Nephron progenitor cell (in vitro differentiated cells): ENCODE results near the gene PHF5A.

Source experiments
- DNase-seq: peaks from one replicate; pipeline ENCODE4 v3.0.0; 2021
- H3K27ac Mint-ChIP-seq: 2 replicates; pipeline ENCODE4 v1.8.0; 2021; ENCODE audit warnings: mild to moderate bottlenecking, moderate library complexity, mixed read lengths
- H3K27me3 Mint-ChIP-seq: 2 replicates; pipeline ENCODE4 v1.8.0; 2021; ENCODE audit warnings: mild to moderate bottlenecking, low read depth, mixed read lengths; ENCODE audit not compliant: poor library complexity
- H3K36me3 Mint-ChIP-seq: 2 replicates; pipeline ENCODE4 v1.8.0; 2021; ENCODE audit warnings: low read depth, mixed read lengths
- H3K4me1 Mint-ChIP-seq: 2 replicates; pipeline ENCODE4 v1.8.0; 2021; ENCODE audit warnings: mixed read lengths
- H3K4me3 Mint-ChIP-seq: 2 replicates; pipeline ENCODE4 v1.8.0; 2021; ENCODE audit warnings: mild to moderate bottlenecking, moderate library complexity, mixed read lengths
- H3K9me3 Mint-ChIP-seq: 2 replicates; pipeline ENCODE4 v1.8.0; 2021; ENCODE audit warnings: mild to moderate bottlenecking, moderate library complexity, mixed read lengths
- CTCF ChIP-seq: fragments of 200-600 bp; sonication (generic); IDR thresholded peaks from 2 replicates; pipeline ENCODE4 v1.5.0; 2021; ENCODE audit warnings: antibody characterized with exemption

The PHF5A gene

GRCh38 chr22:41512421-41513194, 44.1 kb upstream of the PHF5A start:
- peaks cover 26% of the 10 kb centered on the region for H3K36me3 Mint-ChIP-seq
- H3K4me3 Mint-ChIP-seq: peak overlapping the region; percentile 67
- H3K27ac Mint-ChIP-seq: peak overlapping the region; percentile 96
- H3K4me1 Mint-ChIP-seq: peaks cover 43% of the 10 kb centered on the region
- H3K9me3 Mint-ChIP-seq: no peaks in the 10 kb centered on the region
- TF ChIP-seq CTCF: no peak
- H3K27me3 Mint-ChIP-seq: peaks cover under 1% of the 10 kb centered on the region
- peak; percentile 75 for DNase-seq

- Mint-ChIP-seq H3K27me3 (peaks cover 3% of the 10 kb centered on the region), H3K4me3 (no peak overlapping the region), H3K9me3 (no peaks in the 10 kb centered on the region), H3K27ac (peak overlapping the region; percentile 92), H3K36me3 (peaks cover 26% of the 10 kb centered on the region), H3K4me1 (peaks cover 43% of the 10 kb centered on the region)
- no peak for TF ChIP-seq CTCF
- no peak for DNase-seq
Observed at GRCh38 chr22:41511521-41511968, 43.1 kb upstream of the PHF5A start.

GRCh38 chr22:41508770-41509170, 40.3 kb upstream of the PHF5A start:
- no peaks in the 10 kb centered on the region for H3K9me3 Mint-ChIP-seq
- peaks cover 17% of the 10 kb centered on the region for H3K36me3 Mint-ChIP-seq
- peaks cover 3% of the 10 kb centered on the region for H3K27me3 Mint-ChIP-seq
- peaks cover 39% of the 10 kb centered on the region for H3K4me1 Mint-ChIP-seq
- H3K4me3 Mint-ChIP-seq: no peak overlapping the region
- DNase-seq: peak; percentile 37
- H3K27ac Mint-ChIP-seq: peak overlapping the region; percentile 96
- TF ChIP-seq CTCF: peak; percentile 29

- Mint-ChIP-seq H3K27ac (peak overlapping the region; percentile 73), H3K4me1 (peaks cover 26% of the 10 kb centered on the region), H3K4me3 (no peak overlapping the region), H3K36me3 (peaks cover 14% of the 10 kb centered on the region), H3K9me3 (no peaks in the 10 kb centered on the region), H3K27me3 (peaks cover 3% of the 10 kb centered on the region)
- no peak for TF ChIP-seq CTCF
- DNase-seq: no peak
Observed at GRCh38 chr22:41507330-41508063, 39.0 kb upstream of the PHF5A start.

- Mint-ChIP-seq H3K27me3 (peaks cover 3% of the 10 kb centered on the region), H3K36me3 (peaks cover 13% of the 10 kb centered on the region), H3K27ac (peak overlapping the region; percentile 48), H3K9me3 (no peaks in the 10 kb centered on the region), H3K4me1 (peaks cover 13% of the 10 kb centered on the region), H3K4me3 (no peak overlapping the region)
- DNase-seq: no peak
- no peak for TF ChIP-seq CTCF
Observed at GRCh38 chr22:41505511-41506220, 37.2 kb upstream of the PHF5A start.
